GM18868 (cell line): ENCODE data around the gene GCG.

ENCODE experiments used
- ATAC-seq: cut with Tn5 transposase; IDR thresholded peaks from one replicate; pipeline ENCODE4 v1.9.1; 2021; ENCODE audit warnings: mild to moderate bottlenecking, moderate library complexity; ENCODE audit not compliant: unreplicated experiment

Gene GCG

GRCh38 chr2:162153608-162154224 lies 1.7 kb upstream of the GCG start:
- peak; percentile 99 for ATAC-seq

- ATAC-seq, result no peak
These were observed 2.1 kb downstream of the GCG start for GRCh38 chr2:162149940-162150339.

- no peak for ATAC-seq
These were observed 2.6 kb downstream of the GCG start for GRCh38 chr2:162149466-162149865.

GRCh38 chr2:162148956-162149355 lies 3.1 kb downstream of the GCG start:
- ATAC-seq, result no peak

GRCh38 chr2:162143969-162144368 lies 8.1 kb downstream of the GCG start:
- ATAC-seq, result no peak

GRCh38 chr2:162138310-162138709 lies 13.7 kb downstream of the GCG start:
- ATAC-seq, result no peak

GRCh38 chr2:162127422-162127821 lies 24.6 kb downstream of the GCG start:
- ATAC-seq, result no peak

- ATAC-seq, result peak; percentile 33
These were observed 25.5 kb downstream of the GCG start for GRCh38 chr2:162126527-162126926.

GRCh38 chr2:162126111-162126519 lies 25.9 kb downstream of the GCG start:
- ATAC-seq, result peak; percentile 97

- ATAC-seq, result no peak
These were observed 26.9 kb downstream of the GCG start for GRCh38 chr2:162125138-162125537.

GRCh38 chr2:162123806-162124758 lies 28.0 kb downstream of the GCG start:
- peak; percentile 29 for ATAC-seq

GRCh38 chr2:162118166-162119031 lies 33.6 kb downstream of the GCG start:
- ATAC-seq, result no peak

- ATAC-seq, result no peak
These were observed 35.7 kb downstream of the GCG start for GRCh38 chr2:162116352-162116751.

GRCh38 chr2:162115076-162115475 lies 37.0 kb downstream of the GCG start:
- no peak for ATAC-seq

GRCh38 chr2:162114271-162114670 lies 37.8 kb downstream of the GCG start:
- ATAC-seq, result no peak

GRCh38 chr2:162113776-162114168 lies 38.3 kb downstream of the GCG start:
- ATAC-seq, result no peak

GRCh38 chr2:162113088-162113775 lies 38.8 kb downstream of the GCG start:
- ATAC-seq, result no peak

- ATAC-seq, result no peak
These were observed 39.8 kb downstream of the GCG start for GRCh38 chr2:162111958-162112850.

GRCh38 chr2:162107361-162107901 lies 44.6 kb downstream of the GCG start:
- ATAC-seq, result no peak
